HEK293 (cell line): Measurements from ENCODE around the gene FOXC2.

Experiments used
- CTCF ChIA-PET: fragments of 350-600 bp; formaldehyde crosslinking; extraction: SDS; loops from one replicate; lab custom pipeline; 2021; ENCODE audit warnings: antibody characterized with exemption; lab: Yijun Ruan, JAX
- POLR2A ChIA-PET: fragments of 300-600 bp; formaldehyde crosslinking; extraction: SDS; loops from one replicate; lab custom pipeline; 2020; ENCODE audit warnings: antibody characterized with exemption, inconsistent platforms; lab: Yijun Ruan, JAX
- H3K27ac ChIP-seq: fragments of 200-500 bp; sonication (Bioruptor generic); 2 replicates; pipeline ENCODE4 v1.5.1; 2014; ENCODE audit warnings: low read depth, low read length, control low read depth, inconsistent platforms; ENCODE audit errors: extremely low read depth
- H3K36me3 ChIP-seq, 2 experiments: fragments of 200-500 bp in 1 of 2; sonication (Bioruptor generic) in 1 of 2; 1 replicate in 1 of 2; 2 replicates in 1 of 2; pipeline ENCODE4 v1.5.1; 2014 to 2017; ENCODE audit warnings: inconsistent platforms in 2 of 2, low read length in 2 of 2; ENCODE audit not compliant: control insufficient read depth in 2 of 2, insufficient read depth in 1 of 2
- H3K4me1 ChIP-seq: fragments of 200-500 bp; sonication (Bioruptor generic); 2 replicates; pipeline ENCODE4 v1.5.1; 2014; ENCODE audit warnings: mild to moderate bottlenecking, low read length, inconsistent platforms; ENCODE audit not compliant: control insufficient read depth, insufficient read depth
- H3K4me3 ChIP-seq: 2 replicates; pipeline ENCODE4 v1.5.1; 2011; ENCODE audit warnings: low read depth, mild to moderate bottlenecking, control low read depth, low read length, moderate library complexity
- H3K9me3 ChIP-seq: fragments of 200-500 bp; sonication (Bioruptor generic); 2 replicates; pipeline ENCODE4 v1.5.1; 2014; ENCODE audit warnings: low read depth, low read length, inconsistent platforms; ENCODE audit not compliant: control insufficient read depth, insufficient read depth
- MYNN ChIP-seq: fragments of 450-650 bp; formaldehyde crosslinking; IDR thresholded peaks from 2 replicates; pipeline ENCODE4 v1.5.1; 2016; ENCODE audit warnings: missing biosample characterization, missing genetic modification characterization, borderline replicate concordance
- SCRT1 ChIP-seq: fragments of 450-650 bp; formaldehyde crosslinking; IDR thresholded peaks from 2 replicates; pipeline ENCODE4 v1.5.1; 2016; ENCODE audit warnings: missing biosample characterization, missing genetic modification characterization, borderline replicate concordance
- ZBTB1 ChIP-seq: fragments of 450-650 bp; formaldehyde crosslinking; IDR thresholded peaks from 2 replicates; pipeline ENCODE4 v1.5.1; 2016; ENCODE audit warnings: missing biosample characterization, missing genetic modification characterization
- ZBTB8A ChIP-seq: fragments of 450-650 bp; formaldehyde crosslinking; IDR thresholded peaks from 2 replicates; pipeline ENCODE4 v1.5.1; 2016; ENCODE audit warnings: missing biosample characterization, missing genetic modification characterization
- ZFHX2 ChIP-seq: fragments of 450-650 bp; formaldehyde crosslinking; conservative IDR thresholded peaks from 2 replicates; pipeline ENCODE4 v1.5.1; 2016; ENCODE audit warnings: missing biosample characterization, missing genetic modification characterization
- ZNF174 ChIP-seq: fragments of 450-650 bp; formaldehyde crosslinking; IDR thresholded peaks from 2 replicates; pipeline ENCODE4 v1.5.0; 2017; ENCODE audit warnings: missing biosample characterization, mild to moderate bottlenecking, missing genetic modification characterization
- ZNF19 ChIP-seq: fragments of 450-650 bp; formaldehyde crosslinking; IDR thresholded peaks from 2 replicates; pipeline ENCODE4; 2016; ENCODE audit warnings: missing biosample characterization, missing genetic modification characterization, low read depth
- ZNF239 ChIP-seq: fragments of 450-650 bp; formaldehyde crosslinking; IDR thresholded peaks from 2 replicates; pipeline ENCODE4 v1.5.1; 2016; ENCODE audit warnings: missing biosample characterization, missing genetic modification characterization
- ZNF426 ChIP-seq: fragments of 450-650 bp; formaldehyde crosslinking; IDR thresholded peaks from 2 replicates; pipeline ENCODE4 v1.5.1; 2017; ENCODE audit warnings: missing biosample characterization, missing genetic modification characterization, mild to moderate bottlenecking, inconsistent platforms, moderate library complexity
- ZNF560 ChIP-seq: fragments of 450-650 bp; formaldehyde crosslinking; IDR thresholded peaks from 2 replicates; pipeline ENCODE4 v1.5.1; 2017; ENCODE audit warnings: missing biosample characterization, missing genetic modification characterization, borderline replicate concordance
- ZNF660 ChIP-seq: fragments of 450-650 bp; IDR thresholded peaks from 2 replicates; pipeline ENCODE4 v1.5.1; 2018; ENCODE audit warnings: missing biosample characterization, mild to moderate bottlenecking, missing genetic modification characterization
- ZNF707 ChIP-seq: fragments of 450-650 bp; formaldehyde crosslinking; IDR thresholded peaks from 2 replicates; pipeline ENCODE4 v1.5.1; 2016; ENCODE audit warnings: missing biosample characterization, missing genetic modification characterization
- ZNF785 ChIP-seq: fragments of 450-650 bp; formaldehyde crosslinking; IDR thresholded peaks from 2 replicates; pipeline ENCODE4 v1.5.1; 2016; ENCODE audit warnings: missing biosample characterization, missing genetic modification characterization
- ZNF843 ChIP-seq: fragments of 450-650 bp; formaldehyde crosslinking; IDR thresholded peaks from 2 replicates; pipeline ENCODE4 v1.5.1; 2016; ENCODE audit warnings: missing biosample characterization, missing genetic modification characterization
- TF ChIP-seq, protein P1 (sequence below): fragments of 450-650 bp; formaldehyde crosslinking; optimal IDR thresholded peaks from 2 replicates; pipeline ENCODE3; 2016; ENCODE audit warnings: missing biosample characterization, mild to moderate bottlenecking, missing genetic modification characterization
- TF ChIP-seq, protein P2 (sequence below): fragments of 450-650 bp; formaldehyde crosslinking; IDR thresholded peaks from 2 replicates; pipeline ENCODE4 v1.5.1; 2016; ENCODE audit warnings: missing biosample characterization, missing genetic modification characterization
- TF ChIP-seq, protein P3 (sequence below): fragments of 450-650 bp; formaldehyde crosslinking; IDR thresholded peaks from 2 replicates; pipeline ENCODE4 v1.5.0; 2017; ENCODE audit warnings: missing biosample characterization, missing genetic modification characterization, borderline replicate concordance
- TF ChIP-seq, protein P4 (sequence below): fragments of 450-650 bp; formaldehyde crosslinking; IDR thresholded peaks from 2 replicates; pipeline ENCODE4 v1.5.1; 2016; ENCODE audit warnings: missing biosample characterization, missing genetic modification characterization

FOXC2 gene

DNA sequence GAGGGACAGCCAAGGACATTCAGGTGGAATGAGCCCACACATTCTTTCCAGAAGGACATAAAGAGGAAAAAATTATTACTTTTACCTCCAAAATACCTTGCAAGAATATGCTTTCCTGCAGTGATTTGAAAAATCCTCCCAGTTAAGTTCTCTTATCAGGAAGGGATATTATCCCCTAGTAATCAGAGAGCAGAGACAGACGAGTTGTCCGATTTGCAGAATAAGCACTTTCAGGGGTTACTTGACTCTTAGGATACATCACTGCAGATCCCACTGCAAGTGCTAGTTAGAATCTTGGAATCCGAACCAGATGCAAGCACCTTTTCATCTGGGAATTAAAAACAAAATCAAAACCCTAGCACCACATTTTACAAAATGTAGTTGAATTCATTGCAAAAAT lies 45.3 kb downstream of the FOXC2 start:
- TF ChIP-seq ZNF239 (tag by site-specific recombination) (no peak), ZNF843 (no peak)
- TF ChIP-seq, protein P1, sequence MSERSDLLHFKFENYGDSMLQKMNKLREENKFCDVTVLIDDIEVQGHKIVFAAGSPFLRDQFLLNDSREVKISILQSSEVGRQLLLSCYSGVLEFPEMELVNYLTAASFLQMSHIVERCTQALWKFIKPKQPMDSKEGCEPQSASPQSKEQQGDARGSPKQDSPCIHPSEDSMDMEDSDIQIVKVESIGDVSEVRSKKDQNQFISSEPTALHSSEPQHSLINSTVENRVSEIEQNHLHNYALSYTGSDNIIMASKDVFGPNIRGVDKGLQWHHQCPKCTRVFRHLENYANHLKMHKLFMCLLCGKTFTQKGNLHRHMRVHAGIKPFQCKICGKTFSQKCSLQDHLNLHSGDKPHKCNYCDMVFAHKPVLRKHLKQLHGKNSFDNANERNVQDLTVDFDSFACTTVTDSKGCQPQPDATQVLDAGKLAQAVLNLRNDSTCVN (tag by site-specific recombination), result no peak
- Histone ChIP-seq H3K9me3 (no peaks in the 10 kb centered on the region), H3K27ac (no peak overlapping the region), H3K4me1 (no peaks in the 10 kb centered on the region), H3K4me3 (no peak overlapping the region), H3K36me3 (no peaks in the 10 kb centered on the region)
- ChIA-PET POLR2A (no interaction called here), CTCF (no interaction called here)

DNA sequence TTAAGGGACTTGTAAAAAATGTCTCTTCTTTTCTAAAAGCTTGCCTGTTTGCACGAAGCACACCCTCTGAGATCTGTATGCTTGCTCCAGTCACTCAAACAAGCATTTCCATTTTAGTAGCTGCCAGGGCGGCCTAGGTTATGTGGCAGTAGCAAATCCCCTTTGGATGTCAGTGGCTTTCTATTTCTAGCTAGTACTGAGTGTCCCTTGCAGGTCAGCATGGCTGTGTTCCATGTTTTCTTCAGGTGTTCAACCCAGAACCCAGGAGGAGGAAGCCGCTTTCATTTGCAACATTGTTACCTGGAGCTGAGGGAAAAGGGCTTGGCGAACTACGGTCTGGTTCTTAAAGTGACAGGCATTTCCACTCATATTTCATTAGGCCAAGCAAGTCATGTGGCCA lies 48.1 kb downstream of the FOXC2 start:
- Histone ChIP-seq H3K4me3 (no peak overlapping the region), H3K4me1 (no peaks in the 10 kb centered on the region), H3K9me3 (no peaks in the 10 kb centered on the region), H3K36me3 (no peaks in the 10 kb centered on the region), H3K27ac (no peak overlapping the region)
- TF ChIP-seq ZNF785 (tag by site-specific recombination), result no peak
- TF ChIP-seq, protein P2, sequence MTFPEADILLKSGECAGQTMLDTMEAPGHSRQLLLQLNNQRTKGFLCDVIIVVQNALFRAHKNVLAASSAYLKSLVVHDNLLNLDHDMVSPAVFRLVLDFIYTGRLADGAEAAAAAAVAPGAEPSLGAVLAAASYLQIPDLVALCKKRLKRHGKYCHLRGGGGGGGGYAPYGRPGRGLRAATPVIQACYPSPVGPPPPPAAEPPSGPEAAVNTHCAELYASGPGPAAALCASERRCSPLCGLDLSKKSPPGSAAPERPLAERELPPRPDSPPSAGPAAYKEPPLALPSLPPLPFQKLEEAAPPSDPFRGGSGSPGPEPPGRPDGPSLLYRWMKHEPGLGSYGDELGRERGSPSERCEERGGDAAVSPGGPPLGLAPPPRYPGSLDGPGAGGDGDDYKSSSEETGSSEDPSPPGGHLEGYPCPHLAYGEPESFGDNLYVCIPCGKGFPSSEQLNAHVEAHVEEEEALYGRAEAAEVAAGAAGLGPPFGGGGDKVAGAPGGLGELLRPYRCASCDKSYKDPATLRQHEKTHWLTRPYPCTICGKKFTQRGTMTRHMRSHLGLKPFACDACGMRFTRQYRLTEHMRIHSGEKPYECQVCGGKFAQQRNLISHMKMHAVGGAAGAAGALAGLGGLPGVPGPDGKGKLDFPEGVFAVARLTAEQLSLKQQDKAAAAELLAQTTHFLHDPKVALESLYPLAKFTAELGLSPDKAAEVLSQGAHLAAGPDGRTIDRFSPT, result no peak
- no peak for TF ChIP-seq SCRT1 (tag by site-specific recombination)
- TF ChIP-seq ZNF660 (tag by site-specific recombination), result no peak
- no peak for TF ChIP-seq ZNF426 (tag by site-specific recombination)
- TF ChIP-seq ZNF174 (tag by site-specific recombination), result no peak
- no peak for TF ChIP-seq ZNF707 (tag by site-specific recombination)
- TF ChIP-seq, protein P3, sequence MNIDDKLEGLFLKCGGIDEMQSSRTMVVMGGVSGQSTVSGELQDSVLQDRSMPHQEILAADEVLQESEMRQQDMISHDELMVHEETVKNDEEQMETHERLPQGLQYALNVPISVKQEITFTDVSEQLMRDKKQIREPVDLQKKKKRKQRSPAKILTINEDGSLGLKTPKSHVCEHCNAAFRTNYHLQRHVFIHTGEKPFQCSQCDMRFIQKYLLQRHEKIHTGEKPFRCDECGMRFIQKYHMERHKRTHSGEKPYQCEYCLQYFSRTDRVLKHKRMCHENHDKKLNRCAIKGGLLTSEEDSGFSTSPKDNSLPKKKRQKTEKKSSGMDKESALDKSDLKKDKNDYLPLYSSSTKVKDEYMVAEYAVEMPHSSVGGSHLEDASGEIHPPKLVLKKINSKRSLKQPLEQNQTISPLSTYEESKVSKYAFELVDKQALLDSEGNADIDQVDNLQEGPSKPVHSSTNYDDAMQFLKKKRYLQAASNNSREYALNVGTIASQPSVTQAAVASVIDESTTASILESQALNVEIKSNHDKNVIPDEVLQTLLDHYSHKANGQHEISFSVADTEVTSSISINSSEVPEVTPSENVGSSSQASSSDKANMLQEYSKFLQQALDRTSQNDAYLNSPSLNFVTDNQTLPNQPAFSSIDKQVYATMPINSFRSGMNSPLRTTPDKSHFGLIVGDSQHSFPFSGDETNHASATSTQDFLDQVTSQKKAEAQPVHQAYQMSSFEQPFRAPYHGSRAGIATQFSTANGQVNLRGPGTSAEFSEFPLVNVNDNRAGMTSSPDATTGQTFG (tag by site-specific recombination), result no peak
- TF ChIP-seq ZBTB1 (tag by site-specific recombination), result no peak
- TF ChIP-seq ZFHX2, result no peak
- CTCF ChIA-PET, result interaction anchor here (0.5 to 0.7 kb wide), 4 partner anchors 57 to 226 kb away, joined by 3 read pairs; no protein-coding TSS in a partner anchor
- POLR2A ChIA-PET, result no interaction called here

DNA sequence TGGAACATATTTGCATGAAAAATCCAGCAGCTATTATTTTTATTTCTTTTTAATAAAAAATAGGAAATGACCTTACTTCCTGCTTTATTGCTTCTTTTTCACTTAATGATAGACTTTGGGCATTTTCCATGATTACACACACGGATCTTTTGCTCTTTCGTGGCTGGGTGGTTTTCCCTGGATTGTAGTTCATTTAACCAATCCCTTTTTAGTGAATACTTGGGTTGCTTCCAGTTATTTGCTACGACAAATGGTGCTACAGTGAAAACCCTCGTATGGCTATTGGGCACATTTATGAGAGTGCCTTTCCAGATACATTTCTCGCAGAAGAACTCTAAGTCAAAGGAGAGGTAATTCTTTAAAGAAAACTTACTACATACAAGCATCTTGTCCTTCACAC lies 50.3 kb downstream of the FOXC2 start:
- CTCF ChIA-PET, result no interaction called here
- H3K36me3 ChIP-seq, result no peaks in the 10 kb centered on the region
- TF ChIP-seq, protein P1 (tag by site-specific recombination), result no peak
- TF ChIP-seq, protein P4, sequence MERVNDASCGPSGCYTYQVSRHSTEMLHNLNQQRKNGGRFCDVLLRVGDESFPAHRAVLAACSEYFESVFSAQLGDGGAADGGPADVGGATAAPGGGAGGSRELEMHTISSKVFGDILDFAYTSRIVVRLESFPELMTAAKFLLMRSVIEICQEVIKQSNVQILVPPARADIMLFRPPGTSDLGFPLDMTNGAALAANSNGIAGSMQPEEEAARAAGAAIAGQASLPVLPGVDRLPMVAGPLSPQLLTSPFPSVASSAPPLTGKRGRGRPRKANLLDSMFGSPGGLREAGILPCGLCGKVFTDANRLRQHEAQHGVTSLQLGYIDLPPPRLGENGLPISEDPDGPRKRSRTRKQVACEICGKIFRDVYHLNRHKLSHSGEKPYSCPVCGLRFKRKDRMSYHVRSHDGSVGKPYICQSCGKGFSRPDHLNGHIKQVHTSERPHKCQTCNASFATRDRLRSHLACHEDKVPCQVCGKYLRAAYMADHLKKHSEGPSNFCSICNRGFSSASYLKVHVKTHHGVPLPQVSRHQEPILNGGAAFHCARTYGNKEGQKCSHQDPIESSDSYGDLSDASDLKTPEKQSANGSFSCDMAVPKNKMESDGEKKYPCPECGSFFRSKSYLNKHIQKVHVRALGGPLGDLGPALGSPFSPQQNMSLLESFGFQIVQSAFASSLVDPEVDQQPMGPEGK, result no peak
- TF ChIP-seq MYNN (no peak), ZBTB8A (tag by site-specific recombination) (no peak), ZNF560 (tag by site-specific recombination) (no peak), ZNF19 (no peak)
- TF ChIP-seq, all 188 proteins: peak for 0
- Histone ChIP-seq H3K4me3 (no peak overlapping the region), H3K27ac (no peak overlapping the region), H3K4me1 (no peaks in the 10 kb centered on the region), H3K9me3 (no peaks in the 10 kb centered on the region)
- POLR2A ChIA-PET, result no interaction called here
